Nephron progenitor cell (in vitro differentiated cells): ENCODE data around the gene SERPINE1.

Experiments
- DNase-seq: peaks from one replicate; pipeline ENCODE4 v3.0.0; 2021
- H3K27ac Mint-ChIP-seq: 2 replicates; pipeline ENCODE4 v1.8.0; 2021; ENCODE audit warnings: mild to moderate bottlenecking, moderate library complexity, mixed read lengths
- H3K27me3 Mint-ChIP-seq: 2 replicates; pipeline ENCODE4 v1.8.0; 2021; ENCODE audit warnings: mild to moderate bottlenecking, low read depth, mixed read lengths; ENCODE audit not compliant: poor library complexity
- H3K36me3 Mint-ChIP-seq: 2 replicates; pipeline ENCODE4 v1.8.0; 2021; ENCODE audit warnings: low read depth, mixed read lengths
- H3K4me1 Mint-ChIP-seq: 2 replicates; pipeline ENCODE4 v1.8.0; 2021; ENCODE audit warnings: mixed read lengths
- H3K4me3 Mint-ChIP-seq: 2 replicates; pipeline ENCODE4 v1.8.0; 2021; ENCODE audit warnings: mild to moderate bottlenecking, moderate library complexity, mixed read lengths
- H3K9me3 Mint-ChIP-seq: 2 replicates; pipeline ENCODE4 v1.8.0; 2021; ENCODE audit warnings: mild to moderate bottlenecking, moderate library complexity, mixed read lengths
- TF ChIP-seq, protein P1 (sequence below): fragments of 200-600 bp; sonication (generic); IDR thresholded peaks from 2 replicates; pipeline ENCODE4 v1.5.0; 2021; ENCODE audit warnings: antibody characterized with exemption

SERPINE1 gene

GRCh38 chr7:101156277-101156676, 29.4 kb downstream of the SERPINE1 start:
- DNase-seq: no peak
- H3K4me3 Mint-ChIP-seq: peak overlapping the region; percentile 15
- no peak overlapping the region for H3K27ac Mint-ChIP-seq

DNA sequence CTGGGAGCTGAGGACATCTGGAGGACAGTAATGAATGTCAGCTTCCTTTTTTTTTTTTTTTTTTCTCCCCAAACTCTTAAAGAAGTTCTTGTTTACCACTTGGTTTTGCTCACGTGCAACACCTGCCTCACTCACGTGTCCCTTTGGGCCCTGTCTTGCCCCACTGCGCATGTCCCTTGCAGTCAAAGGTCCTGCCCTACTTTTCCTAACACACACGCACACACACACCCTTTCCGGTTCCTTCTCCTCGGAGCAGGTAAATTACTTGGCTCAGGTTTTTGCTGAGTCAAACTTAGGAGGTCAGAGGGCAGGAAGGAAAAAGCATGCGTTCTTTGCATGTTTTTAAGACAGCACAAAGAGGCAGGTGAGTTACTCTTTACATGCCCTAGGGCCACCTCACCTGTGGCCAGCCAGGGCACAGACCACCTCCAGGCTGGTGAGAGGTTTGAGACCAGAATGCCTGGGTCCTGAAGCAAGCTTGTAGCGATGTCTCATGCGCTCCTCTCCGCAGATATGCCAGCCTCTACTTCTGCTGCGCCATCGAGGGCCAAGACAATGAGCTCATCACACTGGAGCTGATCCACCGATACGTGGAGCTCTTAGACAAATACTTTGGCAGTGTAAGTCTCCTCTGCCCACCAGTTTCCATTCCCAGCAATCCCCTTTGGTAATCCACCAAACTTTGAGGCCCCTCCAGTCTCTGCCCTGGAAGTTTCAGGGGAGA, 30.1 kb downstream of the SERPINE1 start:
- Mint-ChIP-seq H3K9me3 (peaks cover 4% of the 10 kb centered on the region), H3K27ac (peak overlapping the region; percentile 36), H3K36me3 (peaks cover 36% of the 10 kb centered on the region), H3K27me3 (peaks cover 32% of the 10 kb centered on the region), H3K4me1 (peaks cover 51% of the 10 kb centered on the region), H3K4me3 (peak overlapping the region; percentile 10)
- TF ChIP-seq, protein P1, sequence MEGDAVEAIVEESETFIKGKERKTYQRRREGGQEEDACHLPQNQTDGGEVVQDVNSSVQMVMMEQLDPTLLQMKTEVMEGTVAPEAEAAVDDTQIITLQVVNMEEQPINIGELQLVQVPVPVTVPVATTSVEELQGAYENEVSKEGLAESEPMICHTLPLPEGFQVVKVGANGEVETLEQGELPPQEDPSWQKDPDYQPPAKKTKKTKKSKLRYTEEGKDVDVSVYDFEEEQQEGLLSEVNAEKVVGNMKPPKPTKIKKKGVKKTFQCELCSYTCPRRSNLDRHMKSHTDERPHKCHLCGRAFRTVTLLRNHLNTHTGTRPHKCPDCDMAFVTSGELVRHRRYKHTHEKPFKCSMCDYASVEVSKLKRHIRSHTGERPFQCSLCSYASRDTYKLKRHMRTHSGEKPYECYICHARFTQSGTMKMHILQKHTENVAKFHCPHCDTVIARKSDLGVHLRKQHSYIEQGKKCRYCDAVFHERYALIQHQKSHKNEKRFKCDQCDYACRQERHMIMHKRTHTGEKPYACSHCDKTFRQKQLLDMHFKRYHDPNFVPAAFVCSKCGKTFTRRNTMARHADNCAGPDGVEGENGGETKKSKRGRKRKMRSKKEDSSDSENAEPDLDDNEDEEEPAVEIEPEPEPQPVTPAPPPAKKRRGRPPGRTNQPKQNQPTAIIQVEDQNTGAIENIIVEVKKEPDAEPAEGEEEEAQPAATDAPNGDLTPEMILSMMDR: no peak
- DNase-seq: no peak

More at GRCh38 chr7:101156277-101156676, 29.4 kb downstream of the SERPINE1 start:
- Mint-ChIP-seq H3K9me3 (peaks cover 4% of the 10 kb centered on the region), H3K27me3 (peaks cover 25% of the 10 kb centered on the region), H3K4me1 (peaks cover 47% of the 10 kb centered on the region), H3K36me3 (peaks cover 36% of the 10 kb centered on the region)
- TF ChIP-seq, protein P1: no peak

GRCh38 chr7:101159696-101160674, 33.1 kb downstream of the SERPINE1 start:
- Mint-ChIP-seq H3K4me1 (peaks cover 55% of the 10 kb centered on the region), H3K9me3 (no peaks in the 10 kb centered on the region), H3K4me3 (no peak overlapping the region), H3K27ac (no peak overlapping the region), H3K36me3 (peaks cover 36% of the 10 kb centered on the region), H3K27me3 (peaks cover 47% of the 10 kb centered on the region)
- TF ChIP-seq, protein P1: no peak
- no peak for DNase-seq

- Mint-ChIP-seq H3K27ac (no peak overlapping the region), H3K4me3 (no peak overlapping the region), H3K4me1 (peaks cover 55% of the 10 kb centered on the region), H3K36me3 (peaks cover 36% of the 10 kb centered on the region), H3K27me3 (peaks cover 56% of the 10 kb centered on the region), H3K9me3 (no peaks in the 10 kb centered on the region)
- DNase-seq: no peak
- TF ChIP-seq, protein P1: no peak
These were observed 34.0 kb downstream of the SERPINE1 start for GRCh38 chr7:101160910-101161309.

GRCh38 chr7:101161692-101162471, 35.0 kb downstream of the SERPINE1 start:
- Mint-ChIP-seq H3K4me1 (peaks cover 57% of the 10 kb centered on the region), H3K27ac (no peak overlapping the region), H3K27me3 (peaks cover 66% of the 10 kb centered on the region), H3K4me3 (peak overlapping the region; percentile 81), H3K36me3 (peaks cover 29% of the 10 kb centered on the region), H3K9me3 (no peaks in the 10 kb centered on the region)
- no peak for DNase-seq
- TF ChIP-seq, protein P1: no peak
